Embryonic facial prominence (tissue), 1 donor: ENCODE results near the gene ADCY2.
"Not testable (repeated sequence)": the region's sequence is repeated elsewhere in the genome, so short reads cannot be mapped to it uniquely, and the experiment has no call there.

Source experiments
- DNase-seq: peaks from one replicate; pipeline ENCODE4 v3.0.0-alpha.2; 2016; ENCODE audit errors: extremely low spot score

Gene ADCY2

DNA sequence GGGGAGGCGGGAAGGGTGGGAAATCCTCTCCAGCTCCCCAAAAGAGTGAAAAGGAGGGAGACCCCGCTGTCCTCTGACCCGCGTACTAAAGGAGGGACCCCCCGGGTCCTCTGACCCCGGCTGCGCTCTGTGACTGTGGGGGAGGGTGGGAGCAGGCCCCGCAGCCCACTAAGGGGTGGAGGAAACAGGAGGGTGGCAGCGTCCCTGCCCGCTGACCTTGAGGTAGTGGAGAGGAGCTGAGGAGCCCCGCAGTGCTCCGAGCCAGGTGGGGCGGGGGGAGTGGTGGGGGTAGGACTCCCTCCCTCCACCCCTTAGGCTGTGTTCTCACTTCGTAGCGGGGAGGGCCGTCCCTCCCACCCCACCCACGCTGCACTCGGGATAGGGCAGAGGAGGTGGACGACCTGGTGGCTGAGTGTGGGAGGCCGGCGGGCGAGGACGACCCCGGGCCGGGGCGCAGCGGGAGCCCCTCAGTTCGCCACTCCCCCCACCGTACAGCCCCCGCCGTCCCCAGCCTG, 449 bp upstream of the ADCY2 start:
- DNase-seq = no peak

DNA sequence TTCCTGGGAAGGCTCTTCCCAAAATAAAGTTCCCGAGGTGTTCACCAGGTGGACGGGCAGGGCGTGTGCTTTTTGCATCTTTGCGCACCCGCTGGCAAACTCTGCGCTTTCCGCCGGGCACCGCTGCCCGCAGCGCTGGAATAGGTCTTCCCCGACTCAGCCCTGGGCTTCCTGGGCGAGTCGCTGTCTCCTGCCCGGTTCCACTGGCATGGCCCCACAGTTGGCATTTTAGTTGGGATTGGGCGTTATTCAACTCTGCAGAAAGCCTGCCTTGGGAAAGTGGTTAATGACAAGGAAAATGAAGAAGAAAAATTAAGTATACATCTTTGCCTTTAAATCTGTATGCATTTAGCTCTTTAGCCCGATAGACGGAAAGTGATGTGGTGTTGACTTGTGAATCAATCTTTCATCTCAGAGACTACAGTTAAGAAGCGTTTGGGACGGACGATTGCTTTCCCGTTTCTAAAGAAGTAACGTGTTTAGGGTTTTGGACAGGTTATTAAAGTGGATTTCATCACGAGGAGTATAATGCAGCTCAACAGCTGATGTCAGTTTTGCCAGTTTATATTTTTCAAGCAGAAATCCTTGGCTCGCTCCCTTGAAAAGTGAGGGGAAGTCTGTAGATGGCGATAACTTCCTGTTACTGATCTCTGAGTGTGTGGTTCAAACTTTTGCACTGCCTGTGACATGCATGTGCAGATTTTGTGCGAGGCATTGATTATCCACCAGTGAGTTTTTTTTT, 946 bp downstream of the ADCY2 start:
- peak; percentile 69 for DNase-seq

DNA sequence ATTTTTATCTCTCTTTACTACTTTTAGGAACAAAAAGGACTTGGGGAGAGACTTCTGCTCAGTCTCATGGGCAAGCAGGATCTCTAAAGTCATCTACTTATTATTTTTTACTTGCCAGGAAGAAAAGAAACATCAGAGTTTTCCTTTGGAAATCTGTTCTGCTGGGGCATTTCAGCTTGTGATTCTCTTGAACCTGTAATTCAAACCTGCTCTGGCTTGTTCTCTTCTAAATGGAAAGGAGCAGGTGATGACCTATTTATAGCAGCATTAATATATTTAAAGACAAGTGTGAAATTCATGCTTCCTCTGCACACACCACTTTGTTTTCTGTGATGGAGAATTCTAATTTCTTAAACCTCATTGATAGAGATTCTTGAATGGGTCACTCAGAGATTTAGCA, 2.0 kb downstream of the ADCY2 start:
- DNase-seq = no peak

DNA sequence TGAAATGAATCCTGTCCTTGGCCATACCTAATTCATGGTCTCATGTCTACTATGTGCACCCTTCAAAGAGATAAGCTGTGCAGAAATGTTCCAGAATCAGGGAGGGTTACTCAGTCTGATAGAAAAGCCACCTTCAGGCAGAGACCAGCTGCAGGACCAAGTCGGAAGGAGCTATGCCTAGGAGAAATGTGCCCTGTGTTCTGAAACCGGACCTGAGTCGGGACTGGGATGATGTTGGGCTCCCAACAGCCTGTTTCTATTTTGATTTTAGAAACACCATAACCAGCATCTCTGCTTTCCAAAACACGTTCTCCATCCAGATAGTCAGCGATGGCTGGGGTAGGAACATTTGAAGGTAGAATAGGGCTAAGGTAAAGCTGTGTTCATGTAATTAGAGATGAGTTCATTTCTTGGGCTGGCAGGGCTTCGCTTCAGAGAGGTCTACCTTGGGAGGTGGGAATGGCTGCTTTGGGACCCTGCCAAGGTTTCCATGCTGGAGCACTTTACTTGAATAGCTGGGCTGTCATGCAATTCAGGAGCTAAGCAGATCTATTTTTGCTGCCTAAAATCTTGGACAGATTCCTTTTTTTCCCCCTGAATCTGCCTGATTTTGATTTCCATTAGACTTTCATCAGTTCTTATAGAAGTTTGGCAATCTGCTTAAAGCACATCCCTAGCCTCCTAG, 2.8 kb downstream of the ADCY2 start:
- no peak for DNase-seq

DNA sequence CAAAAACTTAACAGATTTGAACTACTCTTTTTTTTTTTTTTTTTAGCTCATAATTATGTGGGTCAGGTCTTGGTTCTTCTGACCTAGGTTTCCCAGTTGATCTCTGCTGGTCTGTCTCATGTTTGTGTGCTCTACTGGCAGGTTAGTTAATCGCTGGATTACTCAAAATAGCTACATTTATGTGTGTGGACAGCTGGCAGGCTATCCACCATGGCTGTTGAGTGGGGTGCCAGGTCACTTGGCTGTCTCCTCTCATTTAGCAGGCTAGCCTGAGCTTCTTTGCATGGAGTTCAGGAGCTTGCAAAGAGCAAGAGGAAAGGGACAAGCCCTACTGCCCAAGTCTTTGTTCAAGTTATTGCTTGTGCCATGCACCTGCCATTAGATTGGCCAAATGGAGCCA, 9.3 kb downstream of the ADCY2 start:
- DNase-seq = no peak

DNA sequence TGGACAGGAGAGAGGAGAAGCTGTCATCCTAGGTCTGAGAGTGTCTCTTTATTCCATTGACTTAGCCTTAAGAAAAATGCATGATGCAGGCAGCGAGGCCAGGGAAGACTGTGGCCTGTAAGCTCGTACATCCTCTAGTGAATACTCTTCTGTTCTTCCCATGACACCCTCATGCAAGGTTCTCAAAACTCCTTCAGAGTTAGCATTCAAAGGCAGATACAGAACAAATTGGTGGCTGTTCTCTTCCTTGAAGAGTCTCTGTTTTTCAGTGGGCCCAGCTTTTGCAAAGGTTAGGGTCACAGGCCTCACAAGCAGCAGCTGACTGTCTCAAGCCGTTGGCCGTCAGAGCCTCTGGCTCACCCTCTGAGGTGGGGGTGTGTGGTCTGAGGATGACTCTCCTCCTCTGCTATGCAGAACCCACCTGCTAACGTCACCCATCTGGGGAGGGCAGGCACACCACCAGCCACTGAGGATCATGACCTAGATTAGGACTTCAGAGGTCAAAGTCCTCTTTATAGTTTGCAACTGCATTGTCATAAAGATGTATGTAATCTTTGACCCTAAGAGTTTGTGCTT, 15.1 kb downstream of the ADCY2 start:
- no peak for DNase-seq

DNA sequence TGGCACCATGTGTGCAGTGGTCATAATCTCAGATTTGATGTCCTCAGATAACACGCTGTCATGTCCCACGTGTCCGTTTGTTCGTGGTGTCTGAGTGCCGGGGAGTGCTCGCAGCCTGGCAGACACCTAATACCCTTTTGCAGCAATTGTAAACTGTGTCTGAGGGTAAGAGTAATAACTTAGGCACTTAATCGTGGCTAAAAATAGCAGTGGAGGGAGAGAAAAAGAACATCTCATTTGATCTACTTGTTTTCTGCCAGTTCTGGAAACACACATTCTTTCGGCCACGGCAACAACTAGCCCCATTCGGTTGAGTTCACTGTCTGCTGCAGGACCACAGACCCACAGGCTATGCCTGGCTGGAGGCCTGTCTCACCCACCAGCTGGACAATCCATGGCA, 16.5 kb downstream of the ADCY2 start:
- no peak for DNase-seq

DNA sequence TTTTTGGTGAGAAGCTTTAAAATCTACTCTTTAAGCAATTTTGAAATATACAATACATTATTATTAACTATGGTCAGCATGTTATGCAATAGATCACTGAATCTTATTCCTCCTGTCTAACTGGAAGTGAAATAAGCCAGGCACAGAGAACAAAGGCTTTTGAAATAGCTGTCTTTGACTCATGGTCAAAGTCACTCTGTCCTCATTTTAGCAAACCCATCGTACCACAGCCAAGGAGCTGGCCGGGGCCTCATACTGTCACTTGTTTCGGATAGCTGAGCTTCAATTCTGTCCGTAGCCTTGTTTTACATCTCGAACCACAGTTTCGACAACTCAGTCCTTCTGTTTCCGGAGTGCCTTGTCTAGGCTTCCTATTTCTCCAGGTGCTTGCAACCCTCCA, 19.2 kb downstream of the ADCY2 start:
- no peak for DNase-seq

DNA sequence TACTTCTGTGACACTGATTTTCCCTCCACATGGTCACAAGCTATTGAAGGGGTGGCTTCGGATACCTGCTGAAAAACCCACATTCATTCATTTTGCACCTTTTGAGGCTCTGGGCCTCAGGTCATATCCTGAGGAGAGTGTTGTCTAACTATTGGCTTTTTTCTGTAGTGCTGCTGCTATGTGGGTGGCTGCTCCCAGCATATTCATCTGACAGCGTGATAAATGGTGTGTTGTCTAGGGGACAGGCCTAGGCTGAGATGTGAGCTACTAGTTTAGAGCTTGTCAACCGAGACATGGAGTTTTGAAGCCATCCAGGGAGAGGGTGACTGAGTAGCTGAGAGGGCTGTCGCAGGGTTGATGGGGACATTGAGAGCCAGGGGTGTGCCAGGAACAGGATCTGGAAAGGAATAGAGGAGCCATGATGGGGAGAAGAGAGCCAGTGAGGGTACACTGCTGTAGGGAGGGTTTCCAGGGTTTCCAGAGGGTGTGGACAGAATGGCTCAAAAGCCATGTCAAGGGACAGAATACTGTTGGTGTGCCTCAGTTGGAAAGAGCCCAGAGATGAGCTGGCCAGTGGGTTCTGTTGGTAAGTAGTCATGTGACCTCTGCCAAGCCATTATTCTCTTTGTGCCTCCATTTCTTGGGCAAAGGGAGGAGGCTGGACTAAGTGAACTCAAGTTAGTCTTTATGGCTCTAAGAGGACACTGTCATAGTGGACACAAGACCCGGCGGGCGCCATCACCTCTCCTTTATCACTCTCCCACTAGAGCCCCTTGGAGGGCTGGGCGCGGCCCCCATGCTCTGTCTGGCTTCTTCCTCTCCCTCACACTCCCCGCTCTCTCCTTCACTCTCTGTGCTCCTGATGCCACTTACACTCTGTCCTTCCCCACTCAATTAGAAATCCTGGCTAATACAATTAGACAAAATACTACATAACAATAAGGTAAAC, 19.9 kb downstream of the ADCY2 start:
- DNase-seq = no peak

DNA sequence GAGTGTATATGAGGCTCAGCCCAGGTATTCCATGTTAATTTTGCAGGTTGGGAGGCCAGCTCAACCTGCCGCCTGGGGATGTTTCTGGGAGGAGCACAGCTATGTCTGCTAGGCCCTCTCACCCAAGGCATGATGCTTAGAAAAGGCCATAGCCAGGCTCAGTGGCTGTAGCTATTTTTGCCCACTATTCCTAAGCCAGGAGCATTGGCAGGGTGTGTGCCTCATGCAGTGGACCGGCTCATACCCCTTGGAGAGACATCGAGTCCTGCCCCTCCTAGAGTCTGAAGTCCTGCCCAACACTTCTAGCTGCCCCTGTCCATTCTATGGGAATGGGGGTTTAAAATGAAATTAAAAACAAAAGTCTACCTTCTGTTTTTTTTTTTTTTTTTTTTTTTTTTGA, 22.3 kb downstream of the ADCY2 start:
- no peak for DNase-seq

DNA sequence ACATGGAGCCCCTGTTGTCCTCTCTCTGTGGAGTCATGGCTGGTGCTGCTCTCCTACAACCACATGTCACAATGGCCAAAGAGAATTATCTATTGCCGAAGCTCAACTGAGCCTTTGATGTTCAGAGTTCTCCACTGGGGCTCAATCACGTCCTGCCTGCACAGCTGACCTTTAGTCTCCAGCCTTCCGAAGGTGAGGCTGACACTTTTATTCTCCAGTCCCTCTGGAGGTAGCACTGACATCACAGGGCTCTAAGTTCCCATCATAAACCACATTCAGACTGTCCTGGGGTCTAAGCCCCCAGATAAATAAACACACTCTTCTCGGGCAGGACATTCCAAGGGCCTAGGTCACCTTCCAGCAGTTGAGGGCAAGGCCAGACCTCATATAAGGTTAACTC, 23.4 kb downstream of the ADCY2 start:
- DNase-seq = no peak

DNA sequence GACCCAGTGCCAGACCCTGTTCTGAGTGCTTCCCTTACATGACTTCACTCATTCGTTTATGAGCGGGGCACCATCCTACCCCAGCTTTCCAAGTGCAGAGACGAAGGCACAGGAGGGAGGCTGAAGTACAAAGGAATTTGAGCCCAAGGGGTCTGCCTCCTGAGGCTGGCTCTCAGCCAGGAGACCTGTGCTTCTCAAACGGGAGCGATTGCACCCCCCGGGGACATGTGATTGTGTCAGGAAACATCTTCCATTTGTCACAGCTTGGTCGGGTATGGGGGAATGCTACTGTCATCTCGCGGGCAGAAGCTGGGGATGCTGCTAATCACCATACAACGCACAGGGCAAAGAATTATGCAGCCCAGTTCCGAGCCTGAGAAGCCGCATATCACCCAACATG, 23.9 kb downstream of the ADCY2 start:
- no peak for DNase-seq

DNA sequence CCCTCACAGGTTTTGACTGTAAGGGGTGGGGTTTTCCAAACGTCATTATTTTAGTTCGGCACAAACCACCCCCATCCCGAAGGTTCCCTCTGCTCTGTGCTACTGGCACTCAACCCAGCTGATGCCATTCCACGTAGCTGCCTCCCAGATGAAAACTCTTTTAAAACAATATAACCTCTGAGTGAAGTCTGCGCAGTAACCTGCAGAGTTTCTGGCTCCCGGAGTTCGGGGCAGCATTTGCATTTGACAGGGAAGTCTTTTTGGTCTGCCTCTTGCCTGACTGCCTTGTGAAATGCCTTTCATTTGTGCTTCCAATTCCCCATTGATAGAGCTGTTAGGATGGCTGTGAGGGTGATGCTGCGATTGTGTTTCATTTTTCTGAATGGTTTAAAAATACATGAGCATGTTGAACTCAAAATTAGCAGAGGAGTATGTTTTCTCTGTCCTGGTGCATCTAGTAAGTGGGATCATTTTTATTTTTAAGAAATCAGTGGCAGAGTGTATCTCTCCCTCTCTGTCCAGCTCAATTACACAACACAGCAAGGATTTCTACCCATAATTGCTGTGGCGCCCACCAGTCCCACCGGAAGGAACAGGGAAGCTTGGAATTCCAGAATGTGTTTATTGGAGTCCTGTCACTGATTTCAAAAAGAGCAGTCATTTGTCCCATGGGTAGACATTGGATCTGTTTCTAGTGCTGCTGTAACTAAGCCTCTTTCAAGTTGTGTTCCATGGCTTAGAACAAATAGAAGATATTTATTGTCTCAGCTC, 24.8 kb downstream of the ADCY2 start:
- no peak for DNase-seq

DNA sequence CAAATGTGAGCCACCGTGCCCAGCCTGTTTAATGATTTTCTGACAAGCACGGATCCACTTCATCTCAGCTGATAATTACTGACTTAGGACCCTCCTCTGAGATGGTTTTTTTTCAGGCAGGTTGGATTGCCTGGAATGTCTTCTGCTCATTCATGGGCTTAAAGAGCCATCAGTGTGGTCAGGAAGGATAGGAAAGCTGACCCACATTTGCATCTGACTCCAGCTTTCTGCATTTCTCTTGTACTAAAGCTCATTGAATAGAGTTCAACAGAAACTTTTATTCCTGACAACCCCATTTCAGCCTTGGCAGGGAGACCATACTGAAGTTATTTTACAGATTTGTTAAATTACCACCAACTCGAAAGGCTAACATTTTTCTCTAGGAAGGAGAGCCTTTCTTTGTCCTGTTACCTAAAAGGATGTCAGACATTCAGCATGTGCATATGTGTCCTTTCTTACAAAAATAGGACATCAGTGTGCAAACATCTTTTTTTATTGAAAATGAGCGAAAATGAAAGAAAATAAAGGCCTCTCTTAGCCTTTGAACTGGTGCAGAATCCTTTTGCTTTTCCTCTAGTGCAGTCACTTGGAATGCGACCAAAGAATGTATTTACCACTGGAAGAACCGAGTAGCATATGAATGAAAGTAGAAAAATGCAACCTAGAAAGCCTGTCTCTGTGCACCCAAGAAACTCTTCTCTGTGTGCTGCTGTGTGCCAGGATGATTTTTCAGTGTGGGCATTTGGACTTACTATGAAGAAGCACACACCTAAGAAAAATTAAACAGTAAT, 26.6 kb downstream of the ADCY2 start:
- no peak for DNase-seq

DNA sequence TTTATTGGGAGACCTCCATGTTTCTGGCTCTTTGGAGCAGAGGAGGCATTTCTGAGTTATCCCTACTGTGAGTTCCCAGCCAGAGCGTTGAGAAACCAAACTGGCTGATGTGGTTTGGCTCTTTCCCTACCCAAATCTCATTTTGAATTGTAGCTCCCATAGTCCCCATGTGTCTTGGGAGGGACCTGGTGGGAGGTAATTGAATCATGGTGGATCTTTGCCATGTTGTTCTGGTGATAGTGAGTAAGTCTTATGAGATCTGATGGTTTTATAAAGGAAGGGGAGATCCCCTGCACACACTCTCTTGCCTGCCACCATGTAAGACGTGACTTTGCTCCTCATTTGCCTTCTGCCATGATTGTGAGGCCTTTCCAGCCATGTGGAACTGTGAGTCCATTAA, 27.3 kb downstream of the ADCY2 start:
- DNase-seq = not testable (repeated sequence)

DNA sequence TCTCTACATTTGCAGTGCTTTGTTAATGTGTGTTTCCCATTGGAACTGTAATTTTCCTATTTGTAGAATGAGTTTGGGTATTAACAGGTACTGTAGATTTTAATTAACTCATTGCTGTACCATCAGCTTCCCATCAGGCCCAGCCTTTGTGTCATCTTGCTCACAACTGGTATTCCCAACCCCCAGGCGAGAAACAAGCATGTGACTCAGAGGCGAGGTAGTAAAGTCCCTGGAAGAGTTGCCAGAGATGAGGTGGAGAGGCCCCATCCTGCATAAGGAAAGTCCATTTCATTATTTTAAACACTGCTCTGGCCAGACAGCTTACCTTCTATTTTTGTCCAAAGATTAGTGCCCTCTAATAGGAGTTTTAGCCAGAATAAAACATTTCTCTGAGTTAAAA, 29.9 kb downstream of the ADCY2 start:
- DNase-seq = no peak

DNA sequence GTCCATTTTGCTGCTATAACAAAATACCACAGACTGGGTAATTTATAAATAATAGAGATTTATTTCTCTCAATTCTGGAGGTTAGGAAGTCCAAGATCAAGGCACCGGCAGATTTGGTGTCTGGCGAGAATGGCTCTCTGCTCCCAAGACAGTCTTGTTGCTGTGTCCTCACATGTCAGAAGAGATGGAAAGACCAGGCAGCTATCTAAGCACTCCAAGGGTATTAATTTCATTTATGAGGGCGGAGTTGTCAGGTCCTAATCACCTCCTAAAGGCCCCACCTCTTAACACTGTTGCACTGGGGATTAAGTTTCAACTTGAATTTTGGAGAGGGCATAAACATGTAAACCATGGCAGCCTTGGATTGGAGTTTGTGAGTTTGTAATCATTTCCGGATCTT, 30.3 kb downstream of the ADCY2 start:
- no peak for DNase-seq

DNA sequence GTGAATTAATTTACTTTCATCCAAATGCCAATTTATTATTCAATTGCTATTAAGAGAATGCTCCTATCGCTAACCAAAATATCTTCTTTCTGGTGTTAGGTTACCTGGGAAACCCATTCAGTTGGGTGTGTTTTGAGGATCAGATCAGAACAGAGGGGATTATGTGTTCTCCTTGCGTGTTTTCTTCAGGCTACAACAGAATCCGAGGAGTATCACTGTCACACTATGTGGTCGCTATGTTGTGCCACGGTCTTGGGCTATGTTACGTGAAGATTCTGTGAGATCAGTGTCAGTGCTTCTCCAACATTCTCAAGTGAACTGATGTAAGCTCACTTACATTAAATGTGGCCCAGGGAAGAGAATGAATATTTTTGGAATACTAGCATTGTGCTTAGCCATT, 39.0 kb downstream of the ADCY2 start:
- no peak for DNase-seq

DNA sequence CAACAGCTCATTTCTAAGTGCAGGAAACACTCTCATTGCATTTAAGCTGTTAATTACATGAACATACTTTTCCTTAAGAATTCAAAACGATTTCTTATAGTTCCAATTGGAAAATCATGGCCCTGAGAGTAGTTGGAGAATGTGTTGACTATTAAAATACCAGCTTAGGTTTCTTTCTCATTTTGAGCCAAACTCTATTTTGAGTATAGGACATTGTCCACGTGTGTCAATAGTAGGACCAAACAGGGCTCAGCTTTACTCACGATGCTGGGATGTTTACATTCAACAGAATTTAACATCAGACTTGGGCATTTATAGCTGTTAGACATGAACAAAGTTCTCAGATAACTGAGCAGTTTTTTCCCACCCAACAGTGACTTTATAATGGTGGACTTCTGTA, 39.6 kb downstream of the ADCY2 start:
- no peak for DNase-seq

DNA sequence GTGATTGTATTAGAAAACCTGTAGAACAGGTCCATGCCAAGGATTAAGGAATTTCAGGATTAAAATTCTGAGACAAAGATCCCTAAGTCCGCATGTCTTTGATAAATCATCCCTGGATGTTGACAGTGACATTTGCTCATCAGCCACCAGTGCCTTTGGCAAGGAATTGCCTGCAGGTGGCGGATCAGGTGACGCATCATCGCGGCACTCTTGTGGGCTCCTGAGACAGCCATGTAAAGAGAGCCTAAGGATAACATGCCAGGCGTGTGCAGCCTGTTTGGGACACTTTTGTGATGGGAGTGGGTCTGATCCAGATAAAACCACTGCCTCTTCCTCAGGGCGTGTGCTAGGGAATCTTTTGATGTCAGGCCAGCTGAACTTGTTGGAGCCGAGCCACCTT, 40.6 kb downstream of the ADCY2 start:
- no peak for DNase-seq
